NCI-H2081 (cell line): ENCODE measurements around the gene GRIP1.
"Not testable (repeated sequence)": the region's sequence is repeated elsewhere in the genome, so short reads cannot be mapped to it uniquely, and the experiment has no call there.

ENCODE experiments used
- DNase-seq, 2 experiments: peaks; one replicate each; lab custom pipeline; 2025; lab: John Stamatoyannopoulos, UW

GRIP1 gene

GRCh38 chr12:66321435-66321834, 357.4 kb downstream of the GRIP1 start:
- DNase-seq: no peak

GRCh38 chr12:66320996-66321395, 357.9 kb downstream of the GRIP1 start:
- DNase-seq: no peak

GRCh38 chr12:66319266-66319954, 359.5 kb downstream of the GRIP1 start:
- DNase-seq: no peak

GRCh38 chr12:66314278-66314677, 364.6 kb downstream of the GRIP1 start:
- DNase-seq: no peak

- no peak for DNase-seq
These were observed 366.7 kb downstream of the GRIP1 start for GRCh38 chr12:66312189-66312588.

- no peak for DNase-seq
These were observed 369.3 kb downstream of the GRIP1 start for GRCh38 chr12:66309606-66310005.

GRCh38 chr12:66304296-66304900, 374.5 kb downstream of the GRIP1 start:
- no peak for DNase-seq

GRCh38 chr12:66303316-66303804, 375.5 kb downstream of the GRIP1 start:
- not testable (repeated sequence) for DNase-seq

- DNase-seq: no peak
These were observed 376.1 kb downstream of the GRIP1 start for GRCh38 chr12:66302827-66303169.

GRCh38 chr12:66301944-66302826, 376.7 kb downstream of the GRIP1 start, which contains the start of gene HELB:
Gene HELB (plus strand): TSS chr12:66302493. CDS start chr12:66302604, 111 bp downstream.
- DNase-seq: peak; percentile 97

- DNase-seq: no peak
These were observed 381.0 kb downstream of the GRIP1 start for GRCh38 chr12:66297923-66298322.
